H1 (cell line): ENCODE measurements around the gene KRT37. TPM values are rescaled to one million over a fixed set of nuclear protein-coding genes. Genes with fewer than 3 reads are reported as not detected.

Experiments
- CTCF ChIA-PET: fragments of 300-600 bp; sonication (Branson Sonifier 250); formaldehyde crosslinking; loops from one replicate; lab custom pipeline; 2021; ENCODE audit not compliant: partially characterized antibody; lab: Charles Lee
- POLR2A ChIA-PET: fragments of 300-600 bp; sonication (Branson Sonifier 250); formaldehyde crosslinking; loops from one replicate; lab custom pipeline; 2021; ENCODE audit warnings: inconsistent platforms; ENCODE audit not compliant: partially characterized antibody; lab: Charles Lee
- DNase-seq, 2 experiments: peaks; one replicate each; pipeline versions ENCODE4 v3.0.0 to v3.0.0-alpha.2; 2010 to 2022; ENCODE audit warnings: low spot score in 2 of 2, low read depth in 1 of 2, mixed read lengths in 1 of 2
- FAIRE-seq: peaks from 2 replicates; lab custom pipeline; 2011; peaks lifted over from hg19 to GRCh38; lab: Jason Lieb, UNC
- H2AFZ ChIP-seq: 2 replicates; pipeline ENCODE4 v1.8.1; 2012; ENCODE audit warnings: low read length, inconsistent platforms
- H2AK5ac ChIP-seq: 2 replicates; pipeline ENCODE4 v1.6.1; 2013; ENCODE audit warnings: low read depth, low read length
- H2BK120ac ChIP-seq: replicated peaks from 2 replicates; pipeline ENCODE3; 2013; ENCODE audit warnings: low read depth, low read length, inconsistent platforms
- H2BK12ac ChIP-seq: 2 replicates; pipeline ENCODE4 v1.6.1; 2013; ENCODE audit warnings: low read depth, low read length
- H2BK15ac ChIP-seq: 2 replicates; pipeline ENCODE4 v1.6.1; 2013; ENCODE audit warnings: low read length
- H2BK20ac ChIP-seq: 2 replicates; pipeline ENCODE4 v1.6.1; 2013; ENCODE audit warnings: low read length
- H2BK5ac ChIP-seq: 2 replicates; pipeline ENCODE4 v1.6.1; 2013; ENCODE audit warnings: low read depth, low read length
- H3K14ac ChIP-seq: 2 replicates; pipeline ENCODE4 v1.6.1; 2013; ENCODE audit warnings: inconsistent platforms; ENCODE audit not compliant: insufficient read length
- H3K18ac ChIP-seq: 2 replicates; pipeline ENCODE4 v1.6.1; 2013; ENCODE audit warnings: low read length; ENCODE audit errors: extremely low read depth
- H3K23ac ChIP-seq: 2 replicates; pipeline ENCODE4 v1.6.1; 2013; ENCODE audit warnings: inconsistent platforms; ENCODE audit not compliant: insufficient read length
- H3K23me2 ChIP-seq: 2 replicates; pipeline ENCODE4 v1.6.1; 2013; ENCODE audit warnings: low read depth, low read length
- H3K27ac ChIP-seq: 2 replicates; pipeline ENCODE4 v1.6.1; 2011; ENCODE audit warnings: low read depth, low read length, inconsistent platforms
- H3K27me3 ChIP-seq, 4 experiments: replicated peaks in 1 of 4; 1 replicate in 1 of 4; 2 replicates in 3 of 4; pipeline versions ENCODE4 v1.6.1 to v1.8.1; 2011 to 2013; ENCODE audit warnings: low read length in 3 of 4, mild to moderate bottlenecking in 3 of 4, inconsistent platforms in 2 of 4, mixed read lengths in 2 of 4, moderate library complexity in 1 of 4; ENCODE audit not compliant: control insufficient read depth in 3 of 4, insufficient read depth in 3 of 4; ENCODE audit errors: extremely low read depth in 1 of 4
- H3K36me3 ChIP-seq, 4 experiments: 2 replicates each; pipeline versions ENCODE4 v1.6.1 to v1.8.1; 2011 to 2013; ENCODE audit warnings: mild to moderate bottlenecking in 4 of 4, low read length in 3 of 4, moderate library complexity in 2 of 4, control low read depth in 1 of 4, inconsistent platforms in 1 of 4; ENCODE audit not compliant: insufficient read depth in 4 of 4, control insufficient read depth in 2 of 4
- H3K4ac ChIP-seq: replicated peaks from 2 replicates; pipeline ENCODE3; 2013; ENCODE audit warnings: low read length, low read depth, mixed read lengths, inconsistent platforms; ENCODE audit not compliant: insufficient read length
- H3K4me1 ChIP-seq, 4 experiments: replicated peaks in 1 of 4; 1 replicate in 1 of 4; 2 replicates in 3 of 4; pipeline versions ENCODE4 v1.6.1 to v1.8.1; 2011 to 2013; ENCODE audit warnings: low read length in 3 of 4, inconsistent platforms in 2 of 4, mixed read lengths in 1 of 4; ENCODE audit not compliant: insufficient read depth in 4 of 4, control insufficient read depth in 3 of 4
- H3K4me2 ChIP-seq, 2 experiments: 2 replicates each; pipeline versions ENCODE4 v1.6.1 to v1.8.1; 2011 to 2013; ENCODE audit warnings: low read depth in 2 of 2, low read length in 2 of 2, control low read depth in 1 of 2, inconsistent platforms in 1 of 2, mild to moderate bottlenecking in 1 of 2; ENCODE audit not compliant: insufficient read depth in 1 of 2
- H3K4me3 ChIP-seq, 4 experiments: fragments of 200-600, 300-600 bp in 1 of 4; sonication (generic), shearing (Covaris generic), sonication (Bioruptor Twin) in 1 of 4; 2 replicates each; pipeline versions ENCODE4 v1.5.1 to v1.8.1; 2011 to 2016; ENCODE audit warnings: low read length in 4 of 4, low read depth in 3 of 4, control low read depth in 2 of 4, inconsistent platforms in 2 of 4, mild to moderate bottlenecking in 2 of 4, mixed read lengths in 1 of 4, moderate library complexity in 1 of 4; ENCODE audit not compliant: insufficient read depth in 2 of 4; ENCODE audit errors: extremely low read depth in 1 of 4
- H3K56ac ChIP-seq: replicated peaks from 2 replicates; pipeline ENCODE3; 2013; ENCODE audit warnings: low read depth, mild to moderate bottlenecking, mixed read lengths, low read length, inconsistent platforms; ENCODE audit not compliant: insufficient read length
- H3K79me1 ChIP-seq: 2 replicates; pipeline ENCODE4 v1.6.1; 2013; ENCODE audit warnings: low read depth, low read length, control low read depth
- H3K79me2 ChIP-seq, 2 experiments: 2 replicates each; pipeline versions ENCODE4 v1.6.1 to v1.8.1; 2012 to 2013; ENCODE audit warnings: low read length in 2 of 2, mild to moderate bottlenecking in 2 of 2, inconsistent platforms in 1 of 2; ENCODE audit not compliant: insufficient read depth in 2 of 2, control insufficient read depth in 1 of 2
- H3K9ac ChIP-seq, 4 experiments: replicated peaks in 1 of 4; 1 replicate in 1 of 4; 2 replicates in 3 of 4; pipeline versions ENCODE4 v1.6.1 to v1.8.1; 2011 to 2013; ENCODE audit warnings: low read depth in 3 of 4, low read length in 3 of 4, control low read depth in 2 of 4, mild to moderate bottlenecking in 2 of 4, moderate library complexity in 2 of 4, inconsistent platforms in 1 of 4; ENCODE audit errors: extremely low read depth in 1 of 4
- H3K9me3 ChIP-seq, 2 experiments: 2 replicates each; pipeline versions ENCODE4 v1.6.1 to v1.8.1; 2012 to 2013; ENCODE audit warnings: mild to moderate bottlenecking in 2 of 2, moderate library complexity in 2 of 2, control low read depth in 1 of 2, inconsistent platforms in 1 of 2, low read depth in 1 of 2, low read length in 1 of 2, mixed read lengths in 1 of 2; ENCODE audit not compliant: insufficient read depth in 2 of 2
- H4K20me1 ChIP-seq, 2 experiments: replicated peaks in 1 of 2; 2 replicates each; pipeline versions ENCODE3 to v1.8.1; 2011 to 2013; ENCODE audit warnings: inconsistent platforms in 2 of 2, low read length in 2 of 2, mild to moderate bottlenecking in 1 of 2; ENCODE audit not compliant: insufficient read depth in 2 of 2, control insufficient read depth in 1 of 2
- H4K5ac ChIP-seq: 2 replicates; pipeline ENCODE4 v1.6.1; 2013; ENCODE audit warnings: low read length, low read depth, mixed read lengths, inconsistent platforms; ENCODE audit not compliant: insufficient read length
- H4K8ac ChIP-seq: 2 replicates; pipeline ENCODE4 v1.8.0; 2013; ENCODE audit warnings: mild to moderate bottlenecking, moderate library complexity, low read length, inconsistent platforms; ENCODE audit not compliant: insufficient read depth; ENCODE audit errors: extremely low read depth
- H4K91ac ChIP-seq: replicated peaks from 2 replicates; pipeline ENCODE3; 2013; ENCODE audit warnings: low read length, mixed read lengths, inconsistent platforms; ENCODE audit not compliant: insufficient read length
- CBX5 ChIP-seq: fragments of 300-800, 300-1000 bp; sonication (generic); IDR thresholded peaks from 2 replicates; pipeline ENCODE4 v1.7.1; 2016; ENCODE audit warnings: antibody characterized with exemption, low read length, low read depth
- CREB1 ChIP-seq: IDR thresholded peaks from 2 replicates; pipeline ENCODE4 v1.6.1; 2012; ENCODE audit warnings: inconsistent platforms
- CTBP2 ChIP-seq: IDR thresholded peaks from 2 replicates; pipeline ENCODE4 v1.7.0; 2011; ENCODE audit warnings: borderline replicate concordance, mild to moderate bottlenecking, moderate library complexity, mixed read lengths, low read length; ENCODE audit not compliant: insufficient read depth, insufficient read length
- EGR1 ChIP-seq: IDR thresholded peaks from 2 replicates; pipeline ENCODE4 v1.6.1; 2011; ENCODE audit warnings: low read depth, low read length, borderline replicate concordance
- GABPA ChIP-seq: IDR thresholded peaks from 2 replicates; pipeline ENCODE4 v1.6.1; 2011; ENCODE audit warnings: mild to moderate bottlenecking, low read length, moderate library complexity, borderline replicate concordance; ENCODE audit not compliant: insufficient read depth
- RBBP5 ChIP-seq: IDR thresholded peaks from 2 replicates; pipeline ENCODE4 v1.7.1; 2012; ENCODE audit warnings: low read depth, mild to moderate bottlenecking, inconsistent platforms, low read length, moderate library complexity, borderline replicate concordance
- RNF2 ChIP-seq: fragments of 200-900, 300-1000 bp; sonication (generic); IDR thresholded peaks from 2 replicates; pipeline ENCODE4 v1.7.1; 2016; ENCODE audit warnings: borderline replicate concordance, low read depth, mild to moderate bottlenecking, antibody characterized with exemption, low read length; ENCODE audit not compliant: poor library complexity, severe bottlenecking; ENCODE audit errors: missing control alignments
- RXRA ChIP-seq: IDR thresholded peaks from 2 replicates; pipeline ENCODE4 v1.6.1; 2011; ENCODE audit warnings: low read depth, mild to moderate bottlenecking, low read length, moderate library complexity; ENCODE audit not compliant: insufficient read depth
- SAP30 ChIP-seq: fragments of 300-600 bp; sonication (generic); IDR thresholded peaks from 2 replicates; pipeline ENCODE4 v1.7.1; 2012; ENCODE audit warnings: low read length, moderate library complexity, mild to moderate bottlenecking, inconsistent platforms; ENCODE audit not compliant: insufficient read depth, insufficient replicate concordance
- SIX5 ChIP-seq: IDR thresholded peaks from 2 replicates; pipeline ENCODE4 v1.6.1; 2011; ENCODE audit warnings: mild to moderate bottlenecking, low read depth, low read length
- WGBS, 2 experiments: shearing (Covaris generic) in 1 of 2; methylation state at CpG; one replicate each; pipeline versions ENCODE4 v1.1.6 to v1.1.7; 2013 to 2015; ENCODE audit warnings: low lambda C conversion rate in 2 of 2, mixed read lengths in 2 of 2, inconsistent platforms in 1 of 2, low coverage in 1 of 2, missing lambda C conversion rate in 1 of 2; ENCODE audit not compliant: insufficient replicate concordance in 2 of 2, insufficient coverage in 1 of 2, insufficient read length in 1 of 2; ENCODE audit errors: extremely low coverage in 1 of 2, missing lambda C conversion rate in 1 of 2; 5-methylcytosine and 5-hydroxymethylcytosine counted together
- polyA plus RNA-seq, 7 experiments: library from polyadenylated mRNA; depleted of rRNA in 3 of 7; stranded (reverse) in 5 of 7; unstranded in 2 of 7; fragments of >200 nt in 5 of 7; fragments of 200-250 nt in 2 of 7; gene quantifications; 1 replicate in 5 of 7; 2 replicates in 1 of 7; 4 replicates in 1 of 7; pipeline versions ENCODE4 v1.2.1 to v1.2.3, GENCODE V29; 2011 to 2013; ENCODE audit warnings: missing spikeins in 2 of 7, mixed read lengths in 2 of 7
- total RNA-seq: library from RNA; stranded (reverse); fragmentation: NEBNext Ultra II Directional; extraction: Animal tissue kit (Norgen Biotek cat#: 25700); gene quantifications from 2 replicates; pipeline ENCODE4 v1.2.1, GENCODE V29; 2021
- TF ChIP-seq, protein P1 (sequence below): IDR thresholded peaks from 2 replicates; pipeline ENCODE4 v1.6.1; 2012; ENCODE audit warnings: inconsistent platforms
- TF ChIP-seq, protein P2 (sequence below): IDR thresholded peaks from 2 replicates; pipeline ENCODE4 v1.6.1; 2011; ENCODE audit warnings: low read length, improper control_type of control experiment

Gene KRT37
- total and polyA plus RNA-seq, 2 of the 8 experiments (the other 6 are each of a cell fraction or from before 2014, with no cell fraction given): not detected

DNA sequence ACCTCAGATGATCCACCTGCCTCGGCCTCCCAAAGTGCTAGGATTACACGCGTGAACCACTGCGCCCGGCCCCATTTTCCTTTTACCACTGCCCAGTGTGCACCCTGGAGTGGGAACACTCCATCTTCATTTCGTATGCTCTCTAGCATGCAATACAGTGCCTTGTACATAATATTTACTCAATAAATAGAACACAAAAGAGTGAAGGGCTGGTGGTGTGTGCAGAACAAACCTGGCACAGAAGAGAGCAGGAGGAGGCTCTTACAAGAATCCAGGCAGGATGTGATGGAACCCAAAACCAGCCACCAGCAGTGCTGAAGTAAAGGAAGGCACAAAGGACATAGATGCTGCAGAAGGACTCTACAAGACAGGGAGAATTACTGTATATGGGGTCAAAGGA lies 7.3 kb downstream of the KRT37 start:
- Histone ChIP-seq H3K27ac (no peak overlapping the region), H3K23ac (no peak overlapping the region)
- FAIRE-seq: no peak
- no peak for TF ChIP-seq SIX5
- TF ChIP-seq CTBP2: no peak
- TF ChIP-seq RXRA: no peak
- no peak for TF ChIP-seq EGR1
- no peak for TF ChIP-seq GABPA
- TF ChIP-seq CBX5: no peak
- no peak for TF ChIP-seq RBBP5
- TF ChIP-seq RNF2: no peak
- no peak for TF ChIP-seq SAP30
- TF ChIP-seq, protein P1, sequence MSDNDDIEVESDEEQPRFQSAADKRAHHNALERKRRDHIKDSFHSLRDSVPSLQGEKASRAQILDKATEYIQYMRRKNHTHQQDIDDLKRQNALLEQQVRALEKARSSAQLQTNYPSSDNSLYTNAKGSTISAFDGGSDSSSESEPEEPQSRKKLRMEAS: no peak
- TF ChIP-seq, protein P2, sequence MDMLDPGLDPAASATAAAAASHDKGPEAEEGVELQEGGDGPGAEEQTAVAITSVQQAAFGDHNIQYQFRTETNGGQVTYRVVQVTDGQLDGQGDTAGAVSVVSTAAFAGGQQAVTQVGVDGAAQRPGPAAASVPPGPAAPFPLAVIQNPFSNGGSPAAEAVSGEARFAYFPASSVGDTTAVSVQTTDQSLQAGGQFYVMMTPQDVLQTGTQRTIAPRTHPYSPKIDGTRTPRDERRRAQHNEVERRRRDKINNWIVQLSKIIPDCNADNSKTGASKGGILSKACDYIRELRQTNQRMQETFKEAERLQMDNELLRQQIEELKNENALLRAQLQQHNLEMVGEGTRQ: no peak
- no peak for TF ChIP-seq CREB1

More for the DNA sequence above, 7.3 kb downstream of the KRT37 start:
- Histone ChIP-seq H3K4me3 (no peak overlapping the region), H2AK5ac (no peak overlapping the region), H3K79me1 (no peaks in the 10 kb centered on the region), H3K27me3 (no peaks in the 10 kb centered on the region; a peak in 2 of 7 replicates), H4K5ac (no peak overlapping the region), H2BK120ac (no peak overlapping the region), H4K8ac (no peak overlapping the region), H2AFZ (no peak overlapping the region), H3K79me2 (no peaks in the 10 kb centered on the region), H3K56ac (no peak overlapping the region), H3K9me3 (no peaks in the 10 kb centered on the region), H2BK12ac (no peak overlapping the region), H2BK5ac (no peak overlapping the region), H3K18ac (no peak overlapping the region), H4K91ac (no peak overlapping the region), H3K4me1 (peaks cover 0 to 7% (median 0%) of the 10 kb centered on the region in 4 experiments; a peak in 4 of 7 replicates), H3K4me2 (no peak overlapping the region), H3K14ac (no peak overlapping the region), H2BK20ac (no peak overlapping the region), H3K9ac (no peak overlapping the region), H3K4ac (no peak overlapping the region), H4K20me1 (no peaks in the 10 kb centered on the region), H3K36me3 (no peaks in the 10 kb centered on the region), H2BK15ac (no peak overlapping the region; the same call in 1 of the 2 replicates), H3K23me2 (no peaks in the 10 kb centered on the region)
- WGBS, 2 experiments: 92% methylated on average over 6 of the region's 6 CpGs; no CpG with 5 or more reads in 1 of the 2 experiments
- DNase-seq: no peak
- POLR2A ChIA-PET: no interaction called here
- CTCF ChIA-PET: interaction anchor here (0.8 to 3.8 kb wide), 37 partner anchors 9 to 562 kb away, joined by 3 to 51 read pairs (median 4); partner anchors contain the start of genes KRT19, KRT33B and KRT38
